Left ventricle myocardium superior (tissue), 1 donor: ENCODE results near the gene TUBA4A. TPM values are rescaled to one million over a fixed set of nuclear protein-coding genes. Genes with fewer than 3 reads are reported as not detected.
"Not testable (repeated sequence)": the region's sequence is repeated elsewhere in the genome, so short reads cannot be mapped to it uniquely, and the experiment has no call there.

Experiments
- ATAC-seq: fragments of 200-7000 bp; cut with Tn5 transposase; one replicate; pipeline ENCODE4 v1.9.1; 2020; ENCODE audit warnings: mild to moderate bottlenecking, moderate library complexity
- DNase-seq: peaks from one replicate; pipeline ENCODE4 v3.0.0-alpha.2; 2020
- intact Hi-C: fragments of 100-400 bp; cut with micrococcal nuclease; formaldehyde crosslinking; loops from one replicate; pipeline ENCODE4 v1.11.0; 2022
- total RNA-seq: library from RNA; stranded (reverse); fragmentation: NEBNext Ultra II Directional; extraction: Animal tissue kit (Norgen Biotek cat#: 25700); gene quantifications from one replicate; pipeline ENCODE4 v1.2.1, GENCODE V29; 2021
- donor health status: DM: no; HTN: yes; CAD: no; lungs with severe emphysema.

Gene TUBA4A
- total RNA-seq, 1 donor from 2014 or later: 116 TPM

GRCh38 chr2:219274361-219274921, 20.7 kb upstream of the TUBA4A start:
- ATAC-seq (peak; percentile 49), DNase-seq (no peak)
- intact Hi-C loops: no loop called here

GRCh38 chr2:219273937-219274336, 20.2 kb upstream of the TUBA4A start:
- no peak for DNase-seq
- intact Hi-C loops: no loop called here
- no peak for ATAC-seq

- no peak for DNase-seq
- ATAC-seq: no peak
- intact Hi-C loops: no loop called here
Measured at GRCh38 chr2:219272995-219273394, 19.3 kb upstream of the TUBA4A start.

GRCh38 chr2:219272356-219272755, 18.6 kb upstream of the TUBA4A start:
- intact Hi-C loops: no loop called here
- no peak for DNase-seq
- ATAC-seq: no peak

GRCh38 chr2:219271021-219271420, 17.3 kb upstream of the TUBA4A start:
- DNase-seq (no peak), ATAC-seq (no peak)
- intact Hi-C loops: no loop called here

GRCh38 chr2:219270055-219270372, 16.3 kb upstream of the TUBA4A start:
- no peak for ATAC-seq

GRCh38 chr2:219269362-219270054, 15.8 kb upstream of the TUBA4A start:
- ATAC-seq: peak; percentile 72
- DNase-seq: peak; percentile 49
- intact Hi-C loops: no loop called here

More at GRCh38 chr2:219270055-219270372, 16.3 kb upstream of the TUBA4A start:
- no peak for DNase-seq
- intact Hi-C loops: no loop called here

- no peak for DNase-seq
- ATAC-seq: no peak
- intact Hi-C loops: no loop called here
Measured at GRCh38 chr2:219268294-219268693, 14.6 kb upstream of the TUBA4A start.

GRCh38 chr2:219266886-219267285, 13.2 kb upstream of the TUBA4A start:
- no peak for ATAC-seq
- no peak for DNase-seq

GRCh38 chr2:219266232-219266631, 12.5 kb upstream of the TUBA4A start:
- intact Hi-C loops: no loop called here
- DNase-seq (no peak), ATAC-seq (no peak)

More at GRCh38 chr2:219266886-219267285, 13.2 kb upstream of the TUBA4A start:
- intact Hi-C loops: no loop called here

- intact Hi-C loops: no loop called here
- DNase-seq: no peak
- ATAC-seq: no peak
Measured at GRCh38 chr2:219261024-219261855, 7.5 kb upstream of the TUBA4A start.

GRCh38 chr2:219258942-219259341, 5.2 kb upstream of the TUBA4A start:
- intact Hi-C loops, DNase-seq, ATAC-seq: not testable (repeated sequence)

- DNase-seq (no peak), ATAC-seq (peak; percentile 22)
- intact Hi-C loops: no loop called here
Measured at GRCh38 chr2:219254590-219255201, 978 bp upstream of the TUBA4A start.

GRCh38 chr2:219252900-219253752, 592 bp downstream of the TUBA4A start, which contains the start of gene TUBA4B:
TSS of gene TUBA4B (plus strand) at chr2:219253243. CDS start at chr2:219253408, 165 bp downstream.
- ATAC-seq: peak; percentile 53
- intact Hi-C loops: no loop called here
- peak; percentile 59 for DNase-seq

- intact Hi-C loops: no loop called here
- ATAC-seq: no peak
- no peak for DNase-seq
Measured at GRCh38 chr2:219252570-219252899, 1.2 kb downstream of the TUBA4A start.

- intact Hi-C loops: no loop called here
- no peak for DNase-seq
- no peak for ATAC-seq
Measured at GRCh38 chr2:219252084-219252483, 1.6 kb downstream of the TUBA4A start.

- intact Hi-C loops: no loop called here
- ATAC-seq (no peak), DNase-seq (no peak)
Measured at GRCh38 chr2:219251656-219252055, 2.1 kb downstream of the TUBA4A start.

- no peak for ATAC-seq
- no peak for DNase-seq
- intact Hi-C loops: no loop called here
Measured at GRCh38 chr2:219250049-219250781, 3.5 kb downstream of the TUBA4A start.
